NCI-H69 (cell line): ENCODE data around the gene CTTNBP2NL.
A peak's percentile ranks its signal among the peaks of the same experiment; 100 is the strongest.

Source experiments
- DNase-seq: peaks from one replicate; lab custom pipeline; 2025; lab: John Stamatoyannopoulos, UW

The CTTNBP2NL gene

DNA sequence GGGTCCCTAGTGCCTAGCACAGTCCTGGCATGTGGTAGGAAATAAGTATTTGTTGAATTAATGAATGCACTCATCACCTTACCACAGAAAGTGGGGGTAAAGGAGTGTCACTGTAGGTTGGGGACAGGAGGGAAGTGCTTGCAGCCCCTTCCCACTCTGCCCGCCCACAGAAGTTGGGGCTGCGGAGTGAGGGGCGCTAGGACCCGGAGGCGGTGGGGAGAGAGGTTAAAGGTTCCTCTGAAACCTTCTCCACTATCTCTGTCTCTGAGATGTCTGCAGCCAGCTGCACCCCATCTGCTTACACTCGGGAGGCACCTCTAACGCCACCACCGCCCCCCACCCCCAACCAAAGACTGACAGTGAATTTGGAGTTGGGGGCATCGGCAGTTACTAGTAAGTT lies 111.3 kb downstream of the CTTNBP2NL start:
- DNase-seq: no peak

DNA sequence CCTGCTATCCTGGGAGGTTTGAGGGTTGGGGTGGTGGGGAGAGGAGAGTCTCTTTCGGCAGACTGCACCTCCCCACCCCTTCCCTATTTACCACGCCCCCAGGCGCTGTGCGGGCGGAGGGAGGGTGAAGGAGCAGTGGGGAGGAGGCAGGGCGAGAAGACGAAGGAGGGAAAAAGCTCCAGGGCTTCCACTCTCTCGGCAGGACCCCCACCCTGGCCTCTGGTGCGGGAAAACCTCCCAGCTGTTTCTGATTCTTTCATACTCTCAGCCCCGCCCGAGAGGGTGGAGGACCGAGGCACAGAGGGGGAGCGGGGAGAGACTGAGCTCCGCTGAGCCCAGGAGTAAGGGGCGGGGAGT lies 111.9 kb downstream of the CTTNBP2NL start:
- peak; percentile 23 for DNase-seq

DNA sequence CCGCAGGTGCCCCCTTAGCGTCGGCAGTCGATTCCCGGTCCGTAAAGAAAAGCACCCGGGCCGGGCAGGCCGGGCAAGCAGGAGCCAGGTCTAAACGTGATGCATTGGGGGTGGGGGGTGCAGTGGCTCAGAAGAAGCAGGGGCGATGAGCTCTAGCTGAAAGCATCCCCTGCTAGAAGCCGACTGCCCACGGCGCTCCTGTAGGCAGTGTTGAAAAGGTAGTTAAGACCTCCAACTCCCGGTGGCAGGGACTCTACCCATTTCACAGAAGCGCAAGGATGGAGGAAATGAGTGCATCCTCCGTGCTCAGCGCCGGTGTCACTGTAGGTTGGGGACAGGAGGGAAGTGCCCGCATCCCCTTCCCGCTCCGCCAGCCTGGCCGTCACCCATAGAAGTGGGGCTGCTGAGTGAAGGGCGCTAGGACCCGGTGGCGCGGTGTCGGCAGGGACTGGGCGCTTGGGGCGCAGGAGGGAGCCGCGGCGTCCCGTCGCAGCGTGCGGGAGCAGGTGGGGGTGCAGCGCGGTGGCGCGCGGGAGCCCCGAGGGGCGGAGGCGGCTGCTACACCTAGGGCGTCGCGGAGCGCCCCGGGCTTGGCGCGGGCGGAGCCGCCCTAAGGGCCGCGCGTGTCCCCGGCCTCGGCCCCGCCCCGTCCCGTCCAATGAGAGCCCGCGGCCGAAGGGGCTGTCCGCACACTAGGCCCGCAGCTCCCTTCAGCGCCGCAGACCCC lies 112.4 kb downstream of the CTTNBP2NL start, which contains the start of gene WNT2B:
WNT2B (plus strand) TSS at position 688 of the 727 bp plus-strand sequence. CDS start 298 bp downstream, outside the sequence.
- DNase-seq: peak; percentile 55

DNA sequence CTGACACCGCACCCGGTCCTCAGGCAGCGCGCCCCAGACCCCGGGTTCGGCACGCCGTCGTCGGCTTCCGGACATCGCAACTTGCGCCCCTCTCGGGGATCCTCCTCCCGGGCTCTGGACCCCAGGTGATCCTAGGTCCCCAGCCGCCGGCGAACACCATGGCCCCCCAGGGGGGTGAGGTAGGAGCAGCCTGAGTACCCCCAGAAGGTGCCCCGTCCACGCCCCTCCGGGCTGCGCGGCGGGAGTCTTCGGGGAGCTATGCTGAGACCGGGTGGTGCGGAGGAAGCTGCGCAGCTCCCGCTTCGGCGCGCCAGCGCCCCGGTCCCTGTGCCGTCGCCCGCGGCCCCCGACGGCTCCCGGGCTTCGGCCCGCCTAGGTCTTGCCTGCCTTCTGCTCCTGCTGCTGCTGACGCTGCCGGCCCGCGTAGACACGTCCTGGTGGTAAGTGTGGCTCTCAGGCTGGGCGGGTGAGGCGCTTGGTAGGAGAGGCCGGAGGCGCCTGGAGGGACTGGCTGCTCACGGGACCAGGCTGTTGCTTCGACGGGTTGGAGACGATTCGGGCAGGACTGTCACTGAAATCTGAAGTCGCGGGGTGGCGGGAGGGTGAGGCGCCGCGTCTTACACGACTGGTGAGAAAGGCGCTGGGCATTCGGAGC lies 113.1 kb downstream of the CTTNBP2NL start:
- peak; percentile 22 for DNase-seq

DNA sequence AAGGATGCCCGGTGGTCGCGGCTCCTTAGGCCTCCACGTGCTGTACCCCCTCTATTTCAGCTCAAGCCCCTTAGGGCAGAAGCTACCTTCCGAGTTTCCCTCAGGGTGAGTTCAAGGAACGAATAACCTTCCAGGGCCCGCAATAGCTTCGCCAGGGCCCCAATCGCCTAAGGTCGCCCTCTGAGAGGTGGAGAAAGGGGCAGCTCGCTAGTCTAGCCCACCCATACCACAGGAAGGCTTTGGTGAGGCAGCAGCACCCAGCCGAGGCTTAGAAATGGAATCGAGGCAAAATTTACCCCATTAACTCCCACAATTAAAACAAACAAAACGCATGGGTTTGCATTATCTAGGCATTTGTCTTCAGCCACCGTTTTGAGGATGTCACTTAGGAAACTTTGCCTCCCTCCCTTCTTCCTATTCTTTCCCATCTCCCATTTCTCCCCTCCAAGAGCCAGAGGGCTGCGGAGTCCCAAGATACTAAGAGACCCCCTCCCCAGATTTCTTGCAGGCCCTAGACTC lies 113.7 kb downstream of the CTTNBP2NL start:
- no peak for DNase-seq

DNA sequence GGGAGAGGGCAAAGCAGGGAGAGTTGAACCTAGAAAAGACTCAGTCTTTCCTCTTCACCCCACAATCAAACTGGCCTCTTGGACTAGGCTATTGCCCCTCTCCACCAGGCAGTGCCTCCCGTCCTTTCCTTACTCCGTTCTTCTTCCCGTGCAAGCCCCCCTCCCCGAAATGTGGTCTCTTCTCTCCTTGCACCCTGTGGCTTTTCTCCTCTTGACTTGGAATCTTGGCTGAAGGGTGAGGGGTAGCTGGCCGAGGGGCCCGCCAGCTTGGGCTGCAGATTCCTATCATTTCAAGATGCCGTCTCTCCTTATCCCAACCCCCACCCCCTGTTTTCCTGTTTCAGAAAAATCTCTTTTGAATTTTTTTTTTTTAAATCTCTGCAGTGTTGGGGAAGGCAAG lies 114.3 kb downstream of the CTTNBP2NL start:
- no peak for DNase-seq
